LNCAP (cell line): Measurements from ENCODE around the gene AFF2.

ENCODE experiments used
- CTCF ChIP-seq: fragments of 450-650 bp; IDR thresholded peaks from 2 replicates; pipeline ENCODE4 v1.5.1; 2017; ENCODE audit warnings: mild to moderate bottlenecking

Gene AFF2

GRCh38 chrX:148813967-148814366 is 313.6 kb downstream of the AFF2 start:
- no peak for TF ChIP-seq CTCF

GRCh38 chrX:148815218-148815961 is 315.0 kb downstream of the AFF2 start:
- no peak for TF ChIP-seq CTCF

- TF ChIP-seq CTCF, result no peak
Observed at GRCh38 chrX:148823986-148824385, 323.6 kb downstream of the AFF2 start.

- TF ChIP-seq CTCF, result no peak
Observed at GRCh38 chrX:148825696-148826095, 325.3 kb downstream of the AFF2 start.

- TF ChIP-seq CTCF, result no peak
Observed at GRCh38 chrX:148836741-148837140, 336.3 kb downstream of the AFF2 start.

GRCh38 chrX:148850631-148851030 is 350.2 kb downstream of the AFF2 start:
- TF ChIP-seq CTCF, result no peak

- no peak for TF ChIP-seq CTCF
Observed at GRCh38 chrX:148854306-148854705, 353.9 kb downstream of the AFF2 start.

- no peak for TF ChIP-seq CTCF
Observed at GRCh38 chrX:148856505-148856904, 356.1 kb downstream of the AFF2 start.
